ELF-1 (cell line): ENCODE results near the gene SORT1.
"Not testable (repeated sequence)": the region's sequence is repeated elsewhere in the genome, so short reads cannot be mapped to it uniquely, and the experiment has no call there.

ENCODE experiments used
- DNase-seq: peaks from one replicate; pipeline ENCODE4 v3.0.0-alpha.2; 2016; ENCODE audit warnings: low read depth, low spot score

The SORT1 gene

GRCh38 chr1:109397581-109398342 lies at the start of gene SORT1:
Gene SORT1, minus strand, starts transcription at chr1:109397918. Its CDS starts 26 bp downstream, at chr1:109397892.
- DNase-seq = peak; percentile 98

- not testable (repeated sequence) for DNase-seq
Measured at GRCh38 chr1:109445949-109446695, 48.4 kb upstream of the SORT1 start.

DNA sequence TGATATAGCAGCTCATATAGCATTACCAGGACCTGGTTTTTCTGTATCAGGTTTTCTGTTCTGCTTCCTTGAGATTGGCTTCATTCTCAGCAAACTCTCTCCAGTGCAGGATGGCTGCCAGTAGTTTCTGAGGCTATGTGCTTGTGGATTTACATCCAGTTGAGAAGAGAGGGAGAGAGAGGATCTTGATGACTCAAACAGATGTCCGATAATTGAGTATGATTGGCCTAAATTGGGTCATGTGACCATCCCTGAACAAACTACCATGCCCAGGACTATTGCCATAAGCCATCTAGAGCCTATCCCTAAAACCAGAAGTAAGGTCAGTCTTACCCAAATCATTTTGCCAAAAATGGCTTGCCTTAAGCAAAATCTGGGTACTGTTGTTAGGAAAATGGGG lies 46.6 kb upstream of the SORT1 start:
- no peak for DNase-seq

GRCh38 chr1:109443476-109443875 lies 45.8 kb upstream of the SORT1 start:
- peak; percentile 21 for DNase-seq

DNA sequence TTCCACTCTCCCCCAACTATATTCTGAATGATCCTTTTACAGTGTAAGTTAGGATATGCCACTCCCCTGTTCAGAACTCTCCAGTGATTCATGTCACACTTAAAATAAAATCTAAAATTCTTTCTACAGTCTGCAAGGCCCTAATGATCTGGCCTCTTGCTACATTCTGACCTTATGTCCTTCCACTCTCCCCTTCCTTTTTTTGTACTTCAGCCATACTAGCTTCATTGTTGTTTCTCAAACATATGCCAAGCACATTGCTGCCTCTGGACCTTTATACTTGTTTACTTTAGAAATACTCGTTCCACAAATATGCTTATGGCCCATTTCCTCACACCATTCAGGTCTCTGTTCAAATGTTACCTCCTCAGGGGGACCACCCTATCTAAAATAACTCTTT lies 43.4 kb upstream of the SORT1 start:
- no peak for DNase-seq

DNA sequence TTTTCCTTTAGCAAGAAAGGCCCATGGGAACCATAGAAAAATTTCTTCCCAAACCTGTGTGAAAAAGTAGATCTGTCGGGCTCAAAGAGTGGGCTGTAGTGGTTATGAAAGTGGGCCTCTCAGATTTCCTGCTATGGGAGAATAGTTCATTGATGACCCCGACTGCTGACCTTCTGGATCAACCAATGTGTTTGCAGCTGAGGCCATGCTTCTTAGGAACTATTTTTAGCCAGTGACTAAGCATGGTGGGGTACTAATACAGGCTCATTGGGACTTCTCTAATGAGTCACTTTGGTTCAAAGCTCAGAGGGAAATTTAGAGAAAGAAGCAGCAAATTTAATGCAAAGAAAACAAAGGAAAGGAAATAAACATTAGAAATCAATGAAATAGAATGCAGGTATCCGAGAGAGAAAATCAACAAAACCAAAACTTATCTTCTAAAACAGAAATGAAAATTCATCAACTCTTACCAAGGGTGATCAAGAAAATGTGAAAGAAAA lies 41.1 kb upstream of the SORT1 start:
- no peak for DNase-seq

DNA sequence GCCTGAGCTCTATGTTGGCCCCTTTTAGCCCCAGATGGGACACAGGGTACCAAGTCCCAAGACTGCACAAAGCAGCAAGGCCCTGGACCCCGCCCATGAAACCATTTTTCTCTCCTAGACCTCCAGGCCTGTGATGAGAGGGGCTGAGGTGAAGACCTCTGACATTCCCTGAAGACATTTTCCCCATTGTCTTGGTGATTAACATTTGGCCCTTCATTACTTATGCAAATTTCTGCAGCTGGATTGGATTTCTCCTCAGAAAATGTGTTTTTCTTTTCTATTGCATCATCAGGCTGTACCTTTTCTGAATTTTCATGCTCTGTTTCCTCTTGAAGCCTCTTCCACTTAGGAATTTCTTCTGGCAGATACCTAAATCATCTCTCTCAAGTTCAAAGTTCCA lies 36.8 kb upstream of the SORT1 start:
- no peak for DNase-seq

DNA sequence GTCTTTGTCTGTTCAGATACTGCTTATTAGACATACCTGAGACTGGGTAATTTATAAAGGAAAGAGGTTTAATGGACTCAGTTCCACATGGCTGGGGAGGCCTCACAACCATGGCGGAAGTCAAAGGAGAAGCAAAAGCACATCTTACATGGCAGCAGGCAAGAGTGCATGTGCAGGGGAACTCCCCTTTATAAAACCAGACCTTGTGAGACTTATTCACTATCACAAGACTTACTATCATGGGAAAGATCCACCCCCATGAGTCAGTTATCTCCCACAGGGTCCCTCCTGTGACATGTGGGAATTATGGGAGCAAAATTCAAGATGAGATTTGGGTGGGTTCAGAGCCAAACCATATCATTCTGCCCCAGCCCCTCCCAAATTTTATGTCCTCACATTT lies 35.6 kb upstream of the SORT1 start:
- no peak for DNase-seq

- DNase-seq = no peak
Measured at GRCh38 chr1:109432336-109432735, 34.6 kb upstream of the SORT1 start.

DNA sequence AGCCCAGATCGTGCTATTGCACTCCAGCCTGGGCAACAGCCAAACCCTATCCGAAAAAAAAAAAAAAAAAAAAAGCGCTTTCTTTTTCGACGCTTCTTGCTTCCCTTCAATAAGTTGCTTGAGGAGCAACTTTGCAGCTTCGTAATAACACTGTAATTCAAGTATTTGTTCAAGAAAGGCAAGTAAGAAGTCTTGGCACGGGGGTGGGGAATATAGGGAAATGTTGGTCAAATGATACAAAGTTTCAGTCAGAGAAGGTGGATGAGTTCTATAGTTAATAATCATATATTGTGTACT lies 29.4 kb upstream of the SORT1 start:
- DNase-seq = no peak

DNA sequence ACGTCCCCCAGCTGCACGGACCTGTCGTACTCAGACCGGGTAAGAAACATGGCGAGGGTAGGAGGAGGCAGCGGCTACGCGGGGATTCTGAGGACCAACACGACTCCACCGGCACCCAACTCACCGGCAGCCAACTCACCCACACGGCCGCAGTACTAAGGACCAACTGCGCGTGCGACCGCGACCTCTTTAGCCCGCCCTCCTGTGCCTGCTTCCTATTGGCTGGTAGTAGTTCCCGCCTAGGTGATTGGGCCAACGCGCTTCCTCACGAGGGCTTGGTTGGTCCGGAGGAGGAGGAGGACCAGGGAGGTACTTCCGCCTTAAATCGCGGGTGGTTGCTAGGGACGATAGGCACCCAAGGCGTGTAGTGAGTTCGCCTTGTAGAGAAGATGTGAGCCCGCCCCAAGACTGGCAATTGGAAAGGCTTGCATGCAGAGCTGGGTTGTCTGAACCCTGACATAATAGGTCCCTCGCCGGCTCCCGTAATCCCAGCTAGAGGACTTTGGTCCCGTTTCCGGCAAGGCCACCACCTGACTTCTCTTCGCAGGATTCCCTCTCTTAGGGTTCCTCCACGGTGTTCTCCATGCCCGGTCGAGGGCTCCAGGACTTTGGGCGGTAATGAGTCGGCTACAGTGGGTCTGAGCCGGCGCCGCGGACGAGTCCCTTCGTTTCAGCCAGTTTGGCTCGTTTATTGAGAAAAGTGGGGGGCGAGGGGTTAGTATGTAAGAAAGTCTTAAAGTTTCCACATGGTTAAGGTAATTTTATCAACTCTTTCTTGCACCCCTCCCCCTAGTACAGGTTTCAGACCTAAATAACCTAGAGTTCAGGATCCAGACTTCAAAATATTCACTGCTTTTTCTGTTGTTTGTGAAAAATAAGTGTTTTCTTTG lies 28.8 kb upstream of the SORT1 start, which contains the start of gene PSMA5:
PSMA5 (minus strand) TSS at position 168 of the 890 bp plus-strand sequence; CDS start at position 50, 118 bp downstream.
- DNase-seq = peak; percentile 99

DNA sequence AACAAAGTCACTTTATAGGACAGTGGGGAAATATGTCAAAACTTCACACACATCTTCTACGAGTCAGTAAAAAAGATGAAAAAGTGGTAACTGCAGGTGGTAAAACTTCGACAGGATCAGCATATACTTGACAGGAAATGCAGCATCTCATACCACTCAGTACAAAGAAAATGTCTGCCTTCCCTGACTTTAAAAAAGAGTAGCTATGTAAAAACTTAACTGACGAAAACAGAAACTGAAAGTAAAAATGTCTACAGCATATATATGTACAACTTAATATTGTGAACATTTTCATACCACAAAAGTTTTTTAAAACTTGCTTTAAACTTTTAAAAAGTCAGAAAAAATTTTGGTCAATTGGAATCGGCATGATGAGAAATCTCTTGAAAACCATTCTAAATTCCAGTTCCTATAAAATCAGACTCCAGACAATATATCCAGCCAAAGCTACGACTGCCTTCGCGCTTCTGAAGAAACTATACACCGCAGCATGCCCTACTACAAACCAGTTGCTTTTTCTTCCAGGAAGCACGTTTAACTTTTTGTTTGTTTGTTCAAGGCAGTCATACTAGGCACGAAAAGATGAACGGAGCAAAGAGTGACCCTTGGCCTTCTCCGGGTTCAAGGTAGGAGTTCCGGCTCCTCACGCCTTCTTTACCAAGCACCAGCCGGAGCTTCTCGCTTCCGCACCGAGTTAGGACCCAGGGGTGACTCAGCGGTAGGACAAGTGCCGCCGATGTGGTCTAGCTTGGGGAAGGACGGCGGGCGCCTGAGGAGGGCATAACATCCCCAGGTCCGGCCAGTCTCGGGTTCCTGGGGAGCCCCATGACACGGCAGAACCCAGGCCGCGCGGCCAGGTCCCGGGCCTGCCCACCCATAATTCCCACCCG lies 27.9 kb upstream of the SORT1 start:
- no peak for DNase-seq

DNA sequence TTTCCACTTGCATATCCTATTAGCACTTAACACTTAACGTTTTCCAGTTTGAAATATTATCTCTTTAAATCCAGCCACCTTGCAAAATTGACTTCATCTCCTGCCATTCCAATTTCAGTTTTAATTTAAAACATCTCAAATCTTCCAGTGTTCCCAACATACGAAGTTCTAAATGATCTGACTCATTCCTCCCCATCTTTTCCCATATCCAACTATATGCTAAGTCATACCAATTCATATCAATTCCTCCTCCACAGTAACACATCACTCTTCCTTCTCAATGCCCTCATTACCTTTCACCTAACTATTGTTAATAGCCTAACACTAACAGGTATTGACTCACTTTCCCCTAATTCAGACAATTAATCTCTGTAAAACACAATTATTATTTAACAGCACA lies 25.8 kb upstream of the SORT1 start:
- DNase-seq = no peak

DNA sequence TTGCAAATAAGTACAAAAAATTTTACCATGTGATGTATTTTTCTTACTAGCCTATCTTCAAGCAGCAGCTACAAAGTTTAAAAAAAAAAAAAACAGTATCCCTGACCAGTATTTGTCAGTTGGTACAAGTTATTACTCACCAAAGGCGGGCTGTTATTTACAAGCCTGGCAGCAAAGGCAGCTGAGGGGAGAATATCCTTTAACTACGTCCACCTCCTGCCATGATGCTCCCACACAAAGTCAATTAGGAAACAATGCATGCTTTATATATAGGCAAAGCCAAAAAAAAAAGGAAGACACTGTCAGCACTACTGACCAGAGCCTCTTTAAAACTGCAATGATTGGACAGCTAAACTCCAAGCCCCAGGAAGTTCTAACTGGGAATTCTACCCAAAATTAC lies 14.8 kb upstream of the SORT1 start:
- no peak for DNase-seq

- no peak for DNase-seq
Measured at GRCh38 chr1:109404838-109405237, 7.1 kb upstream of the SORT1 start.

- no peak for DNase-seq
Measured at GRCh38 chr1:109402025-109402424, 4.3 kb upstream of the SORT1 start.

- DNase-seq = no peak
Measured at GRCh38 chr1:109400035-109400655, 2.4 kb upstream of the SORT1 start.

- no peak for DNase-seq
Measured at GRCh38 chr1:109399326-109399957, 1.7 kb upstream of the SORT1 start.

GRCh38 chr1:109398343-109399225 lies 866 bp upstream of the SORT1 start:
- no peak for DNase-seq
